ENCODE measurements around the gene ANKRD65. TPM values are rescaled to one million over a fixed set of nuclear protein-coding genes. Genes with fewer than 3 reads are reported as not detected.

The ANKRD65 gene
- total RNA-seq, 3 donors from 2014 or later (not counting 1 experiment from before 2014, with no cell fraction given), result not detected

GRCh38 chr1:1400576-1401456 is 20.3 kb downstream of the ANKRD65 start:
- Mint-ChIP-seq H3K4me3 (peak overlapping the region; percentile 93), H3K4me1 (peaks cover 29 to 44% of the 10 kb centered on the region in 2 donors), H3K9me3 (no peaks in the 10 kb centered on the region), H3K27me3 (ENCODE audit: low read depth in 2 of 2) (no peaks in the 10 kb centered on the region), H3K36me3 (no peaks in the 10 kb centered on the region), H3K27ac (peak overlapping the region; percentile 86 to 94)
- 92% methylated on average over 22 of the region's 22 CpGs for WGBS (ENCODE audit: insufficient coverage)
- H3K9me3 ChIP-seq (ENCODE audit: control insufficient read depth, insufficient read depth, low read length), result no peaks in the 10 kb centered on the region
- DNase-seq (no peak), ATAC-seq (no peak)
- H3K36me3 ChIP-seq (ENCODE audit: control insufficient read depth, insufficient read depth, low read length), result peaks cover 50% of the 10 kb centered on the region
- peaks cover 40% of the 10 kb centered on the region for H3K4me1 ChIP-seq (ENCODE audit: control insufficient read depth, insufficient read depth, low read length)
- no peak for TF ChIP-seq CTCF (IDR thresholded peaks at IDR 0.05)
- H3K4me3 ChIP-seq (ENCODE audit: low read length), result no peak overlapping the region
- no peaks in the 10 kb centered on the region for H3K27me3 ChIP-seq (ENCODE audit: control insufficient read depth, insufficient read depth, low read length)
- peak overlapping the region; percentile 92 for H3K27ac ChIP-seq (ENCODE audit: low read length)
- intact Hi-C loops (cut with micrococcal nuclease), result no loop called here

DNA sequence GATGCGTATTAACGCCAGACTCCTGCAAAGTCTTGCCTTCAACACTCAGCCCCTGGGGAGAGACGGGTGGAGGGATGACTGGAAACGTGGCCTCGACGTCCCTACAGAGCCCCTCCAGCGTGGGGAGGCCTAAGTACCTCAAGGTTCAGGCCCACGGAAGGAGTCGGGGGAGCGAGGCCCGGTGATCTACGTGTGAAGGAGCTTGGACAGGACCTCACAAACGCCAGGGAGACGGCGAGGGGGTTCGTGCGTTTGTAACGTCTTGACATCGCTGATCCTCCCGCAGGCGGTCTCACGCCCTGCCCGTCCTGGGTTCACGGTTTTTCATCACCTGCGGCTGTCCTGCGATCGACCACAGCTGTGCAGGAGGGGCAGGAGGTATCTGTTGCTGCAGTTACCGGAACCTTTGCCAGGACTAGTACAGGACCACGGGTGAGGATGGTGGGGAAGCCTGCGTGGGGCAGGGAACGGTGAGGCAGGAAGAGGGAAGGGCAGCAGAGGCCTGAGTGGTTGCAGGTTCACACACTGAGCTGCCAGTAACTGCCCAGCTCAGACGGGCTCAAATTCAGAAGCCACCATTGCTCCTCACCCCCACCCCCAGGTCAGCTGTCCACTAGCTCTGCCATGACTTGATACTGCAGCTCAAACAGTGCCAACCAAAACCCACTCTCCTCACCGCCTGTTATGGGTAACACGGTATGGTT is 21.1 kb downstream of the ANKRD65 start:
- Histone ChIP-seq H3K27me3 (ENCODE audit: control insufficient read depth, insufficient read depth, low read length) (no peaks in the 10 kb centered on the region), H3K27ac (ENCODE audit: low read length) (peak overlapping the region; percentile 92), H3K4me3 (ENCODE audit: low read length) (peak overlapping the region; percentile 100), H3K9me3 (ENCODE audit: control insufficient read depth, insufficient read depth, low read length) (no peaks in the 10 kb centered on the region), H3K4me1 (ENCODE audit: control insufficient read depth, insufficient read depth, low read length) (peaks cover 32% of the 10 kb centered on the region), H3K36me3 (ENCODE audit: control insufficient read depth, insufficient read depth, low read length) (peaks cover 50% of the 10 kb centered on the region)
- WGBS (ENCODE audit: insufficient coverage), result 5% methylated on average over 34 of the region's 34 CpGs
- Mint-ChIP-seq H3K4me3 (peak overlapping the region; percentile 93), H3K27me3 (ENCODE audit: low read depth in 2 of 2) (no peaks in the 10 kb centered on the region), H3K27ac (peak overlapping the region; percentile 86 to 94), H3K4me1 (peaks cover 29 to 46% of the 10 kb centered on the region in 2 donors), H3K9me3 (no peaks in the 10 kb centered on the region), H3K36me3 (peaks cover 2% of the 10 kb centered on the region)
- TF ChIP-seq CTCF (IDR thresholded peaks at IDR 0.05), result no peak
- intact Hi-C loops (cut with micrococcal nuclease), result loop anchor here (1.0 kb wide), 2 partner anchors 7 to 25 kb away; partner anchors contain the start of genes AURKAIP1 and MRPL20
- peak in 1 of 2 donors; percentile 49 for DNase-seq
- ATAC-seq, result no peak

GRCh38 chr1:1399187-1399871 is 21.7 kb downstream of the ANKRD65 start, which contains the start of gene CCNL2:
Gene CCNL2 (minus strand): TSS chr1:1399335. CDS start chr1:1399306, 29 bp downstream.
- WGBS (ENCODE audit: insufficient coverage), result under 1% methylated on average over 86 of the region's 86 CpGs
- intact Hi-C loops (cut with micrococcal nuclease), result loop anchor here (1.0 kb wide), 2 partner anchors 8 to 24 kb away; partner anchors contain the start of genes AURKAIP1 and MRPL20
- peaks cover 48% of the 10 kb centered on the region for H3K36me3 ChIP-seq (ENCODE audit: control insufficient read depth, insufficient read depth, low read length)

More at GRCh38 chr1:1399187-1399871, 21.7 kb downstream of the ANKRD65 start, which contains the start of gene CCNL2:
- peak within 1 kb of the TSS; percentile 92 for H3K27ac ChIP-seq (ENCODE audit: low read length)
- peaks cover 29 to 46% of the 10 kb centered on the region in 2 donors for H3K4me1 Mint-ChIP-seq
- H3K4me3 ChIP-seq (ENCODE audit: low read length), result peak within 1 kb of the TSS; percentile 100
- H3K27me3 Mint-ChIP-seq (ENCODE audit: low read depth in 2 of 2), result no peaks in the 10 kb centered on the region
- no peaks in the 10 kb centered on the region for H3K9me3 ChIP-seq (ENCODE audit: control insufficient read depth, insufficient read depth, low read length)
- ATAC-seq (peak; percentile 93 to 99 (median 95)), DNase-seq (peak; percentile 99)
- no peaks in the 10 kb centered on the region for H3K27me3 ChIP-seq (ENCODE audit: control insufficient read depth, insufficient read depth, low read length)
- peaks cover 31% of the 10 kb centered on the region for H3K4me1 ChIP-seq (ENCODE audit: control insufficient read depth, insufficient read depth, low read length)
- peak within 1 kb of the TSS; percentile 93 for H3K4me3 Mint-ChIP-seq
- peak within 1 kb of the TSS; percentile 86 to 94 for H3K27ac Mint-ChIP-seq
- no peaks in the 10 kb centered on the region for H3K9me3 Mint-ChIP-seq
- peak; percentile 47 for TF ChIP-seq CTCF (IDR thresholded peaks at IDR 0.05)
- H3K36me3 Mint-ChIP-seq, result peaks cover 5% of the 10 kb centered on the region
